HTERT RPE-1 (cell line): ENCODE data around the gene TRIM49.
"Not testable (repeated sequence)": the region's sequence is repeated elsewhere in the genome, so short reads cannot be mapped to it uniquely, and the experiment has no call there.

Experiments used
- in situ Hi-C: fragments of 300-500 bp; cut with MboI; formaldehyde crosslinking; loops from 4 replicates; pipeline ENCODE4 v1.14.3; 2020; ENCODE audit warnings: low sequenced_read_pairs

TRIM49 gene

GRCh38 chr11:89808475-89808874, at the start of gene TRIM49:
TRIM49 (minus strand) TSS chr11:89808575; CDS start chr11:89804469, 4,106 bp downstream.
- in situ Hi-C loops: not testable (repeated sequence)

DNA sequence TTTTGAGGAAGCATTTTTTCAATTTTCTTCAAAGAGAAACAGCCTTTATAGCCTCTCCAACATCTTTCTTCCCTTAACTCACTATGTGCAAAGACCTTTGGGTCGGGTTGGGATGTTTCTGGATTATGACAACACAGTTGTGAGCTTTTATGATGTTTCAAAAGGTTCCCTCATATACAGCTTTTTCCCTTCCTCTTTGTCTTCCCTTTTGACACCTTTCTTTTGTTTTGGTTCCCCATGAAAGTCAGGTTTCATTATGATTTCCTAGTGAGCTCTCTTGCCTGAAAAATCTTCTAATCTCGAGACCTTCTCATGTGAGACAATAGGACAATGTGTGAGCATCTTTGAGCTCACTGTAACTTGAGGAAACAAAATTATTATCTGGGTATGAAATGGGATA, 18.3 kb upstream of the TRIM49 start:
- in situ Hi-C loops: not testable (repeated sequence)

GRCh38 chr11:89820008-89820407, 11.6 kb upstream of the TRIM49 start:
- in situ Hi-C loops: not testable (repeated sequence)

GRCh38 chr11:89813535-89813934, 5.2 kb upstream of the TRIM49 start:
- in situ Hi-C loops: not testable (repeated sequence)

DNA sequence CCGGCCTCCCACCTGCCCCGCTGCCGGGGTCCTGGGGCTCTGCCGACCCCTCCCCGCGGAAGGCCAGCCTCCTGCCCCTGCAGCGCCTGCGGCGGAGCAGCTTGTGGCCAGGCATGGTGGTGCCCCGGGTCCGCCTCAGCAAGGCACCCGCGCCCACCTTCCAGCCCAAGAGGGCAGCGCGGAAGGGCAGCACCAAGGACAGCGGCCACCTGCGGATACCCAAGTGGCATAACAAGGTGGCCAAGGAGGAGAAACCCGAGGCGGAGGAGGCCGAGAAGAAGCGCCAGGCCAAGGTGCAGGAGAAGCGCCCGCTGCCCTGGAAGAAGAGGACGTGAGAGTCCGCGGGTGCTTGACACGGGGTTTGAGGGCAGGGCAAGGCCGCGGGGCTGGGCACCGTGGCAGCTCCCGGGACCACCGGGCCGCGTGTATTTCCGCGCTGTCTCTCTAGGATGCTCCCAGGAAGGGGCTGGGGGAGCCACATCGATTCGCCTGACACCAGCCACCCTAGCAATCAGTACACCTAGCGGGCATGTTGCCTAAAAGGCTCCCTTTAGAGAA, 20.8 kb downstream of the TRIM49 start:
- in situ Hi-C loops: not testable (repeated sequence)

DNA sequence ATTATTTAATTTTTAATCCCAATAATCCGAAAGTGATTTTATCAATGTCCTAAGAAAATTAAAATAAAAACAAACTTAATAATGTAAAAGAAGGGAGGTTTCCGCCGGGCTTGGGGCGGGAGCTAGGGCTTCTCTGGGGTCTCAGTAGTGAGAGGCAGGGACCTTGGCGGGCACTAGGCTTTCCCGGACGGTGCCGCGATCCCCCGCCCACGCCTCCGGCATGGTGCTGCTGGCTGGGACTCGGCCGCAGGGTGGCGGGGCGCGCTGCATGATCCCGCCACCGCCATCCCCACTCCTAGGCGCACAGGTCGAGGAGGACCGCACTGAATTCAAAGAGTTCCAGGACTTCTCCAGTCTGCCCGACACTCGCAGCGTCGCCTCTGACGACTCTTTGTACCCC, 22.6 kb downstream of the TRIM49 start:
- in situ Hi-C loops: not testable (repeated sequence)

DNA sequence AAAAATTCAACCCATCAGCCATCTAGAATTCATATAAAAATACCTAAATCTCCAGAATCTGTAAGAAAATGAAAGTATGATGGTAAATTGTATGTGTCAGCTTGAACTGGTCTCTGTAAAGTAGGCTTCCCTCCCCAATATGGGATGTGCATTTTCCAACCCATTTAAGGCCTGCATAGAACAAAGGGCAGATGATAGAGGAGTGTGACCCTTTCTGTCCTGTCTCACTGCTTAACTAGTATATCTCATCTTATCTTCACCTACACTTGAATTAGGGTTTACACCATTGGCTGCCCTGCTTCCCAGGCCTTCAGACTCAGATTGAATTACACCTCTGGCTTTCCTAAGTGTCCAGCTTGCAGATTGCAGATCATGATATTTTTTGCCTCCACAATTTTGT, 57.6 kb downstream of the TRIM49 start:
- in situ Hi-C loops: not testable (repeated sequence)
